ENCODE measurements around the gene PTPN3.
A peak's percentile ranks its signal among the peaks of the same experiment; 100 is the strongest.

The PTPN3 gene

GRCh38 chr9:109419531-109419930 is 78.6 kb downstream of the PTPN3 start:
- no peak for DNase-seq

- DNase-seq, result no peak
Measured at GRCh38 chr9:109418827-109419226, 79.3 kb downstream of the PTPN3 start.

GRCh38 chr9:109417585-109418544 is 80.2 kb downstream of the PTPN3 start:
- no peak for DNase-seq

GRCh38 chr9:109417054-109417453 is 81.1 kb downstream of the PTPN3 start:
- DNase-seq, result no peak

GRCh38 chr9:109416135-109416706 is 81.9 kb downstream of the PTPN3 start:
- DNase-seq, result no peak

GRCh38 chr9:109414125-109414785 is 83.9 kb downstream of the PTPN3 start:
- DNase-seq, result no peak

- DNase-seq, result no peak
Measured at GRCh38 chr9:109411798-109412352, 86.2 kb downstream of the PTPN3 start.

- no peak for DNase-seq
Measured at GRCh38 chr9:109411069-109411761, 86.9 kb downstream of the PTPN3 start.

GRCh38 chr9:109409773-109410397 is 88.2 kb downstream of the PTPN3 start:
- DNase-seq, result no peak

- no peak for DNase-seq
Measured at GRCh38 chr9:109408759-109409462, 89.2 kb downstream of the PTPN3 start.

- no peak for DNase-seq
Measured at GRCh38 chr9:109403766-109404320, 94.3 kb downstream of the PTPN3 start.

- DNase-seq, result no peak
Measured at GRCh38 chr9:109403116-109403515, 95.0 kb downstream of the PTPN3 start.

- no peak for DNase-seq
Measured at GRCh38 chr9:109401990-109402318, 96.2 kb downstream of the PTPN3 start.

GRCh38 chr9:109401169-109401989 is 96.7 kb downstream of the PTPN3 start:
- peak in 1 of 2 donors; percentile 3 for DNase-seq

- no peak for DNase-seq
Measured at GRCh38 chr9:109399258-109399767, 98.8 kb downstream of the PTPN3 start.

- DNase-seq, result no peak
Measured at GRCh38 chr9:109391176-109391575, 106.9 kb downstream of the PTPN3 start.

GRCh38 chr9:109387856-109388255 is 110.3 kb downstream of the PTPN3 start:
- no peak for DNase-seq

- no peak for DNase-seq
Measured at GRCh38 chr9:109387206-109387605, 110.9 kb downstream of the PTPN3 start.

GRCh38 chr9:109385499-109385898 is 112.6 kb downstream of the PTPN3 start:
- DNase-seq, result no peak

- no peak for DNase-seq
Measured at GRCh38 chr9:109383947-109384346, 114.2 kb downstream of the PTPN3 start.

Measured in activated CD4-positive, alpha-beta T cell treated with anti-CD3 and anti-CD28 coated beads for 4 hours (primary cell).